HepG2 (cell line): ENCODE data around the gene FGD4. TPM values are rescaled to one million over a fixed set of nuclear protein-coding genes. Genes with fewer than 3 reads are reported as not detected.

ENCODE experiments used
- HOXA5 ChIP-seq: sonication (generic); formaldehyde crosslinking; IDR thresholded peaks from 2 replicates; pipeline ENCODE4 v1.4.0; 2020; ENCODE audit warnings: missing genetic modification reagents
- PAXIP1 ChIP-seq: sonication (generic); formaldehyde crosslinking; conservative IDR thresholded peaks from 2 replicates; pipeline ENCODE4 v1.4.0; 2020; ENCODE audit warnings: mild to moderate bottlenecking, missing genetic modification reagents, moderate library complexity
- RFX1 ChIP-seq: fragments of 450-650 bp; IDR thresholded peaks from 2 replicates; pipeline ENCODE4 v1.6.1; 2017
- SIN3A ChIP-seq: IDR thresholded peaks from 2 replicates; pipeline ENCODE4 v1.6.1; 2011; ENCODE audit warnings: low read depth, mild to moderate bottlenecking, control low read depth, low read length, borderline replicate concordance
- SUZ12 ChIP-seq: fragments of 150-350 bp; IDR thresholded peaks from 2 replicates; pipeline ENCODE4 v1.6.1; 2014; ENCODE audit warnings: low read depth, low read length
- TBX3 ChIP-seq: fragments of 450-650 bp; IDR thresholded peaks from 2 replicates; pipeline ENCODE4 v1.6.1; 2017; ENCODE audit warnings: antibody characterized with exemption, mild to moderate bottlenecking, inconsistent platforms, borderline replicate concordance
- ZBTB3 ChIP-seq: sonication (generic); formaldehyde crosslinking; IDR thresholded peaks from 2 replicates; pipeline ENCODE4 v1.4.0; 2020; ENCODE audit warnings: low read depth, mild to moderate bottlenecking, moderate library complexity, missing genetic modification reagents, borderline replicate concordance
- ZBTB8A ChIP-seq: sonication (generic); formaldehyde crosslinking; IDR thresholded peaks from 2 replicates; pipeline ENCODE4 v1.4.0; 2020; ENCODE audit warnings: mild to moderate bottlenecking, low read depth, missing genetic modification reagents, borderline replicate concordance
- ZNF10 ChIP-seq: sonication (generic); formaldehyde crosslinking; IDR thresholded peaks from 2 replicates; pipeline ENCODE4 v1.4.0; 2020; ENCODE audit warnings: mild to moderate bottlenecking, low read depth, missing genetic modification reagents, borderline replicate concordance
- ZNF280D ChIP-seq: sonication (generic); formaldehyde crosslinking; IDR thresholded peaks from 2 replicates; pipeline ENCODE4 v1.5.1; 2020; ENCODE audit warnings: mild to moderate bottlenecking, missing genetic modification reagents
- ZNF646 ChIP-seq: sonication (generic); formaldehyde crosslinking; IDR thresholded peaks from 2 replicates; pipeline ENCODE4 v1.9.0; 2021; ENCODE audit warnings: mild to moderate bottlenecking, missing genetic modification reagents
- polyA plus RNA-seq, 8 experiments: library from polyadenylated mRNA; depleted of rRNA in 3 of 8; stranded (reverse) in 7 of 8; unstranded in 1 of 8; fragments of >200 nt; fragmentation: Illumina TruSeq in 4 of 8; extraction: Trizol in 4 of 8; gene quantifications; 2 replicates each; pipeline versions ENCODE4 v1.2.1 to v1.2.3, GENCODE V29; 2011 to 2016; ENCODE audit warnings: low read depth in 4 of 8, missing spikeins in 1 of 8, mixed read lengths in 1 of 8; ENCODE audit not compliant: insufficient read depth in 1 of 8
- total RNA-seq, 5 experiments: library from RNA; depleted of rRNA; stranded (reverse); fragments of >200 nt; fragmentation: Illumina TruSeq; extraction: Trizol; gene quantifications; 2 replicates each; pipeline ENCODE4 v1.2.3, GENCODE V29; 2016; ENCODE audit warnings: low read depth in 1 of 5
- TF ChIP-seq, protein P1 (sequence below): sonication (generic); formaldehyde crosslinking; IDR thresholded peaks from 2 replicates; pipeline ENCODE4 v1.5.1; 2020; ENCODE audit warnings: missing genetic modification reagents, mild to moderate bottlenecking, borderline replicate concordance

The FGD4 gene
- total and polyA plus RNA-seq, 2 of the 13 experiments (the other 11 are each of a cell fraction or from before 2014, with no cell fraction given) = 4.6 to 6.6 TPM

DNA sequence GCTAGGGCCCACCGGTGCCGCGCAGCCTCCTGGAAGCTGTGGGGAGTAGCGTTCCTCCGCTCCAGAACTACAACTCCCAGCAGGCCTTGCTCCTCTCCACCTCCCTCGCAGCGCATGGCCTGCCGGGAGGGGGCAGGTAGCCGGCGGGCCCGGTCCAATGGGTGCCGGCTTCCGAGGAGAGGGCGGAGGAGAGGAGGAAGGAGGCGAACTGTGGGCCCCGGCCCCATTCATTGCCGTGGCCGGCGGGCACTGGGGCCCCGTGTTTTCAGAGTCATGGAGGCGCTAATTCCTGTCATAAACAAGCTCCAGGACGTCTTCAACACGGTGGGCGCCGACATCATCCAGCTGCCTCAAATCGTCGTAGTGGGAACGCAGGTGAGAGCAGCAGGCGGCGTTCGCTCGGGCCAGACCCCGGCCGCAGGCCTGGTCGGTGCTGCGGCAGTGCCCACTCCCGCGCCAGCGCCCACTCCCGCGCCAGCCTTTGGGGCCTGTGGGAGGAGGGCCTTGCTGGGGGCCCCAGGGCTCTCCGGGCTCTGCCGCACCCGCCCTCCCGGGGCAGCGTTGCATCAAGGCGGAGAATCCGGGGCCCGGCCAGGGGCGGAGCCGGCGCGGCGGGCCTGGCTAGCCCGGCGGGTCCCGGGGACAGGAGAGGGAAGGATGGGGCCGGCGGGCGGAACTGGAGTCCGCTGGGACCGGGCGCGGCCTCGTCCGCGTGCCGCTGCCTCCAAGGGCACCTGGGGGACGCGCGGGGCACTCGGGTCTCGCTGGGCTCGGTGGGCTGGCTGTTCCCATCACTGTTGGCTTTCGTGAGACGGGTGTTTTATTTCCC, 279.9 kb downstream of the FGD4 start, which contains the start of gene DNM1L (continued):
- TF ChIP-seq PAXIP1 (CRISPR knock-in tag) (peak; percentile 61), ZBTB3 (CRISPR knock-in tag) (peak; percentile 41; the same call in 1 of the 2 replicates), TBX3 (0 out of 2 replicates have a peak, but pooled peaks have one; percentile 17), ZNF280D (CRISPR knock-in tag) (no peak), SUZ12 (peak; percentile 95), ZNF646 (no peak), RFX1 (no peak), SIN3A (no peak), HOXA5 (peak; percentile 86), ZNF10 (CRISPR knock-in tag) (no peak), ZBTB8A (CRISPR knock-in tag) (peak; percentile 75; the same call in 1 of the 2 replicates)
- TF ChIP-seq, protein P1, sequence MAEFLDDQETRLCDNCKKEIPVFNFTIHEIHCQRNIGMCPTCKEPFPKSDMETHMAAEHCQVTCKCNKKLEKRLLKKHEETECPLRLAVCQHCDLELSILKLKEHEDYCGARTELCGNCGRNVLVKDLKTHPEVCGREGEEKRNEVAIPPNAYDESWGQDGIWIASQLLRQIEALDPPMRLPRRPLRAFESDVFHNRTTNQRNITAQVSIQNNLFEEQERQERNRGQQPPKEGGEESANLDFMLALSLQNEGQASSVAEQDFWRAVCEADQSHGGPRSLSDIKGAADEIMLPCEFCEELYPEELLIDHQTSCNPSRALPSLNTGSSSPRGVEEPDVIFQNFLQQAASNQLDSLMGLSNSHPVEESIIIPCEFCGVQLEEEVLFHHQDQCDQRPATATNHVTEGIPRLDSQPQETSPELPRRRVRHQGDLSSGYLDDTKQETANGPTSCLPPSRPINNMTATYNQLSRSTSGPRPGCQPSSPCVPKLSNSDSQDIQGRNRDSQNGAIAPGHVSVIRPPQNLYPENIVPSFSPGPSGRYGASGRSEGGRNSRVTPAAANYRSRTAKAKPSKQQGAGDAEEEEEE (CRISPR knock-in tag) = no peak
